IMR-90 (cell line): ENCODE data around the gene RAB37. TPM values are rescaled to one million over a fixed set of nuclear protein-coding genes. Genes with fewer than 3 reads are reported as not detected.

Experiments used
- ATAC-seq: fragments of 200-7000 bp; cut with Tn5 transposase; 2 replicates; pipeline ENCODE4 v1.9.1; 2020; ENCODE audit warnings: low read depth, mild to moderate bottlenecking, moderate library complexity
- BruUV-seq: library from RNA; stranded (reverse); fragments of 400-500 nt; replicated peaks from 2 replicates; lab custom pipeline; 2021; lab: Mats Ljungman, UMichigan
- CTCF ChIA-PET: fragments of 300-600 bp; formaldehyde crosslinking; extraction: SDS; loops from one replicate; lab custom pipeline; 2021; ENCODE audit warnings: antibody characterized with exemption; lab: Yijun Ruan, JAX
- POLR2A ChIA-PET: fragments of 300-600 bp; sonication (Branson Sonifier 250); formaldehyde crosslinking; loops from one replicate; lab custom pipeline; 2022; ENCODE audit warnings: antibody characterized with exemption; ENCODE audit not compliant: unreplicated experiment; lab: Charles Lee
- DNase-seq: peaks from one replicate; pipeline ENCODE4 v3.0.0; 2013
- H2AFZ ChIP-seq: replicated peaks from 2 replicates; pipeline ENCODE3; 2013; ENCODE audit warnings: low read length, mild to moderate bottlenecking; ENCODE audit not compliant: poor library complexity
- H2AK5ac ChIP-seq: 2 replicates; pipeline ENCODE4 v1.6.1; 2013; ENCODE audit warnings: low read depth, low read length, inconsistent platforms
- H2AK9ac ChIP-seq: replicated peaks from 2 replicates; pipeline ENCODE3; 2013; ENCODE audit warnings: mild to moderate bottlenecking, low read depth, low read length, moderate library complexity; ENCODE audit not compliant: poor library complexity
- H2BK120ac ChIP-seq: 2 replicates; pipeline ENCODE4 v1.6.1; 2013; ENCODE audit warnings: low read depth, low read length, inconsistent platforms
- H2BK15ac ChIP-seq: 3 replicates; pipeline ENCODE4 v1.6.1; 2013; ENCODE audit warnings: low read depth, low read length, inconsistent platforms
- H2BK20ac ChIP-seq: 2 replicates; pipeline ENCODE4 v1.6.1; 2013; ENCODE audit warnings: low read depth, mild to moderate bottlenecking, inconsistent platforms, low read length, moderate library complexity
- H2BK5ac ChIP-seq: 2 replicates; pipeline ENCODE4 v1.6.1; 2013; ENCODE audit warnings: mild to moderate bottlenecking, low read depth, low read length, inconsistent platforms; ENCODE audit not compliant: poor library complexity, severe bottlenecking
- H3K14ac ChIP-seq: replicated peaks from 2 replicates; pipeline ENCODE4 v1.6.1; 2013; ENCODE audit warnings: low read depth, low read length, inconsistent platforms
- H3K18ac ChIP-seq: 2 replicates; pipeline ENCODE4 v1.6.1; 2013; ENCODE audit warnings: low read depth, low read length, control low read depth
- H3K23ac ChIP-seq: 2 replicates; pipeline ENCODE4 v1.6.1; 2013; ENCODE audit warnings: low read depth, low read length, inconsistent platforms
- H3K27ac ChIP-seq: 2 replicates; pipeline ENCODE4 v1.5.1; 2013; ENCODE audit warnings: mild to moderate bottlenecking, control low read depth, low read length; ENCODE audit not compliant: insufficient read depth
- H3K27me3 ChIP-seq: 2 replicates; pipeline ENCODE4 v1.6.1; 2013; ENCODE audit warnings: low read length; ENCODE audit not compliant: control insufficient read depth, insufficient read depth
- H3K36me3 ChIP-seq: 2 replicates; pipeline ENCODE4 v1.6.1; 2013; ENCODE audit warnings: low read length, mixed read lengths; ENCODE audit not compliant: control insufficient read depth, insufficient read depth
- H3K4ac ChIP-seq: 2 replicates; pipeline ENCODE4 v1.6.1; 2013; ENCODE audit warnings: low read depth, low read length, inconsistent platforms
- H3K4me1 ChIP-seq: 2 replicates; pipeline ENCODE4 v1.6.1; 2013; ENCODE audit warnings: low read length, mixed read lengths; ENCODE audit not compliant: control insufficient read depth, insufficient read depth
- H3K4me2 ChIP-seq: 2 replicates; pipeline ENCODE4 v1.6.1; 2013; ENCODE audit warnings: low read depth, mild to moderate bottlenecking, control low read depth, low read length, moderate library complexity
- H3K4me3 ChIP-seq: 2 replicates; pipeline ENCODE4 v1.5.1; 2013; ENCODE audit warnings: low read depth, mild to moderate bottlenecking, control low read depth, low read length, moderate library complexity; ENCODE audit not compliant: insufficient read depth
- H3K56ac ChIP-seq: 2 replicates; pipeline ENCODE4 v1.6.1; 2013; ENCODE audit warnings: low read length, inconsistent platforms; ENCODE audit not compliant: insufficient read depth; ENCODE audit errors: extremely low read depth
- H3K79me1 ChIP-seq, 2 experiments: 2 replicates each; pipeline ENCODE4 v1.6.1; 2013; ENCODE audit warnings: low read length in 2 of 2, inconsistent platforms in 1 of 2, low read depth in 1 of 2
- H3K9ac ChIP-seq: 2 replicates; pipeline ENCODE4 v1.6.1; 2013; ENCODE audit warnings: low read depth, low read length, control low read depth
- H3K9me1 ChIP-seq: 2 replicates; pipeline ENCODE4 v1.6.1; 2013; ENCODE audit warnings: low read length, inconsistent platforms; ENCODE audit not compliant: insufficient read depth
- H3K9me3 ChIP-seq: 2 replicates; pipeline ENCODE4 v1.6.1; 2013; ENCODE audit warnings: low read length; ENCODE audit not compliant: control insufficient read depth, insufficient read depth
- H4K20me1 ChIP-seq: 2 replicates; pipeline ENCODE4 v1.6.1; 2013; ENCODE audit warnings: low read length, inconsistent platforms; ENCODE audit not compliant: insufficient read depth
- H4K5ac ChIP-seq: 2 replicates; pipeline ENCODE4 v1.6.1; 2013; ENCODE audit warnings: mild to moderate bottlenecking, low read depth, low read length, control low read depth
- H4K8ac ChIP-seq, 2 experiments: 2 replicates each; pipeline ENCODE4 v1.6.1; 2013; ENCODE audit warnings: low read depth in 2 of 2, low read length in 2 of 2, control low read depth in 1 of 2, inconsistent platforms in 1 of 2
- H4K91ac ChIP-seq: 2 replicates; pipeline ENCODE4 v1.6.1; 2013; ENCODE audit warnings: low read depth, low read length, inconsistent platforms; ENCODE audit not compliant: insufficient read depth
- CTCF ChIP-seq: conservative IDR thresholded peaks from 2 replicates; pipeline ENCODE4 v1.5.1; 2012; ENCODE audit warnings: mild to moderate bottlenecking, low read depth, low read length, improper control_type of control experiment
- MAZ ChIP-seq: IDR thresholded peaks from 2 replicates; pipeline ENCODE4 v1.6.1; 2012; ENCODE audit warnings: low read depth, mild to moderate bottlenecking, low read length, improper control_type of control experiment, moderate library complexity, borderline replicate concordance
- NFE2L2 ChIP-seq: fragments of 150-350 bp; IDR thresholded peaks from 2 replicates; pipeline ENCODE4 v1.6.1; 2016; ENCODE audit warnings: low read depth, mild to moderate bottlenecking, low read length
- WGBS, 2 experiments: methylation state at CpG; one replicate each; pipeline versions ENCODE4 v1.1.5 to v1.1.7; 2013; ENCODE audit warnings: missing lambda C conversion rate in 2 of 2; ENCODE audit not compliant: insufficient read length in 1 of 2; ENCODE audit errors: extremely low coverage in 2 of 2; 5-methylcytosine and 5-hydroxymethylcytosine counted together
- dilution Hi-C: fragments of 300-500 bp; cut with HindIII; formaldehyde crosslinking; loops from one replicate; pipeline ENCODE4 v1.14.3; 2018; ENCODE audit warnings: low sequenced_read_pairs; ENCODE audit not compliant: unreplicated experiment
- in situ Hi-C: fragments of 300-500 bp; cut with MboI; formaldehyde crosslinking; loops from 3 replicates; pipeline ENCODE4 v1.14.3; 2019; ENCODE audit warnings: low sequenced_read_pairs, inconsistent platforms, mixed read lengths
- intact Hi-C: fragments of 100-400 bp; cut with micrococcal nuclease; formaldehyde crosslinking; loops from 2 replicates; pipeline ENCODE4 v1.10.0; 2022
- polyA plus RNA-seq, 3 experiments: library from polyadenylated mRNA; depleted of rRNA; stranded (reverse); fragments of >200 nt; gene quantifications; 2 replicates each; pipeline ENCODE4 v1.2.3, GENCODE V29; 2012; ENCODE audit warnings: low replicate concordance in 1 of 3
- total RNA-seq: library from RNA; depleted of rRNA; stranded (reverse); fragments of >200 nt; gene quantifications from 2 replicates; pipeline ENCODE4 v1.2.3, GENCODE V29; 2012

RAB37 gene
- total and polyA plus RNA-seq, 2 of the 4 experiments (the other 2 are of a cell fraction), result 0.19 TPM; not detected in 1

- Histone ChIP-seq H3K9me1 (no peaks in the 10 kb centered on the region; the same call in 1 of the 2 replicates), H4K20me1 (no peaks in the 10 kb centered on the region; the same call in 1 of the 2 replicates), H3K4me1 (no peaks in the 10 kb centered on the region), H2AK9ac (no peak overlapping the region), H2BK15ac (no peak overlapping the region), H3K79me1 (peaks cover 5 to 8% of the 10 kb centered on the region in 2 experiments; a peak in 3 of 4 replicates), H3K4ac (no peak overlapping the region), H2AK5ac (no peak overlapping the region), H2BK120ac (no peak overlapping the region), H3K27ac (no peak overlapping the region), H3K14ac (no peak overlapping the region), H3K18ac (no peak overlapping the region), H3K4me3 (no peak overlapping the region), H2BK20ac (no peak overlapping the region), H3K9ac (no peak overlapping the region), H3K23ac (no peak overlapping the region), H2AFZ (no peak overlapping the region), H3K56ac (no peak overlapping the region), H3K27me3 (no peaks in the 10 kb centered on the region), H3K9me3 (no peaks in the 10 kb centered on the region), H4K5ac (no peak overlapping the region), H4K91ac (no peak overlapping the region), H4K8ac (no peak overlapping the region), H2BK5ac (no peak overlapping the region), H3K4me2 (no peak overlapping the region), H3K36me3 (peaks cover 26% of the 10 kb centered on the region)
- TF ChIP-seq MAZ, result no peak
- TF ChIP-seq CTCF, result no peak
- no peak for TF ChIP-seq NFE2L2
- ChIA-PET POLR2A (no interaction called here), CTCF (no interaction called here)
- intact Hi-C loops (no loop called here), dilution Hi-C loops (no loop called here), in situ Hi-C loops (no loop called here)
- BruUV-seq, result no TSS peak
- no CpG with 5 or more reads among the region's 9 CpGs for WGBS, 2 experiments
- ATAC-seq (no peak), DNase-seq (no peak)
Observed at GRCh38 chr17:74785981-74786360, 48.9 kb downstream of the RAB37 start.
